ENCODE measurements around the gene METRNL.

The METRNL gene

GRCh38 chr17:83086199-83086880, 6.9 kb downstream of the METRNL start:
- no peak for TF ChIP-seq FOXK2 (IDR thresholded peaks at IDR 0.05)
- no peak for TF ChIP-seq ARNT (IDR thresholded peaks at IDR 0.05)
- no peak for TF ChIP-seq FOXA1 (IDR thresholded peaks at IDR 0.05)
- no peak for TF ChIP-seq L3MBTL2 (conservative IDR thresholded peaks at IDR 0.05)
- TF ChIP-seq SUZ12 (IDR thresholded peaks at IDR 0.05) = no peak
- no peak for TF ChIP-seq LEF1 (IDR thresholded peaks at IDR 0.05; ENCODE audit: borderline replicate concordance)
- TF ChIP-seq SP1 (IDR thresholded peaks at IDR 0.05) = no peak
- no peak for TF ChIP-seq PKNOX1 (IDR thresholded peaks at IDR 0.05)
- no peak for TF ChIP-seq BHLHE40 (IDR thresholded peaks at IDR 0.05; ENCODE audit: borderline replicate concordance)
- no peak for TF ChIP-seq HDGF (IDR thresholded peaks at IDR 0.05; ENCODE audit: borderline replicate concordance)
- no peak for TF ChIP-seq TARDBP (IDR thresholded peaks at IDR 0.05)
- no peak for TF ChIP-seq ZNF384 (IDR thresholded peaks at IDR 0.05)
- TF ChIP-seq CTBP1 (IDR thresholded peaks at IDR 0.05; ENCODE audit: borderline replicate concordance) = no peak
- TF ChIP-seq NFRKB (IDR thresholded peaks at IDR 0.05) = no peak
- TF ChIP-seq ELF4 (IDR thresholded peaks at IDR 0.05) = no peak
- no peak for TF ChIP-seq FOXM1 (IDR thresholded peaks at IDR 0.05; ENCODE audit: borderline replicate concordance)
- CTCF ChIA-PET = no interaction called here
- DNase-seq (ENCODE audit: extremely low spot score) = no peak
- POLR2A ChIA-PET = no interaction called here

- no peak for TF ChIP-seq SP1 (IDR thresholded peaks at IDR 0.05)
- TF ChIP-seq PKNOX1 (IDR thresholded peaks at IDR 0.05) = no peak
- TF ChIP-seq TARDBP (IDR thresholded peaks at IDR 0.05) = no peak
- TF ChIP-seq FOXM1 (IDR thresholded peaks at IDR 0.05; ENCODE audit: borderline replicate concordance) = no peak
- no peak for TF ChIP-seq SUZ12 (IDR thresholded peaks at IDR 0.05)
- TF ChIP-seq NFRKB (IDR thresholded peaks at IDR 0.05) = no peak
- TF ChIP-seq FOXA1 (IDR thresholded peaks at IDR 0.05) = no peak
- TF ChIP-seq LEF1 (IDR thresholded peaks at IDR 0.05; ENCODE audit: borderline replicate concordance) = no peak
- DNase-seq (ENCODE audit: extremely low spot score) = no peak
- CTCF ChIA-PET = no interaction called here
- POLR2A ChIA-PET = no interaction called here
Measured at GRCh38 chr17:83086907-83087787, 7.7 kb downstream of the METRNL start.

- ChIA-PET CTCF (no interaction called here), POLR2A (no interaction called here)
- TF ChIP-seq SP1 (IDR thresholded peaks at IDR 0.05) (no peak), BHLHE40 (IDR thresholded peaks at IDR 0.05; ENCODE audit: borderline replicate concordance) (no peak), SUZ12 (IDR thresholded peaks at IDR 0.05) (no peak)
- no peak for DNase-seq (ENCODE audit: extremely low spot score)
Measured at GRCh38 chr17:83087788-83088360, 8.5 kb downstream of the METRNL start.

- POLR2A ChIA-PET = no interaction called here
Measured at GRCh38 chr17:83088451-83088850, 9.0 kb downstream of the METRNL start.

GRCh38 chr17:83088909-83089308, 9.5 kb downstream of the METRNL start:
- TF ChIP-seq ELF4 (IDR thresholded peaks at IDR 0.05) (no peak), HDGF (IDR thresholded peaks at IDR 0.05; ENCODE audit: borderline replicate concordance) (no peak), CTBP1 (IDR thresholded peaks at IDR 0.05; ENCODE audit: borderline replicate concordance) (no peak), SUZ12 (IDR thresholded peaks at IDR 0.05) (no peak), PKNOX1 (IDR thresholded peaks at IDR 0.05) (no peak), FOXA1 (IDR thresholded peaks at IDR 0.05) (no peak), FOXK2 (IDR thresholded peaks at IDR 0.05) (no peak), L3MBTL2 (conservative IDR thresholded peaks at IDR 0.05) (no peak), ZNF384 (IDR thresholded peaks at IDR 0.05) (no peak), SP1 (IDR thresholded peaks at IDR 0.05) (no peak), NFRKB (IDR thresholded peaks at IDR 0.05) (no peak), LEF1 (IDR thresholded peaks at IDR 0.05; ENCODE audit: borderline replicate concordance) (no peak), FOXM1 (IDR thresholded peaks at IDR 0.05; ENCODE audit: borderline replicate concordance) (no peak), ARNT (IDR thresholded peaks at IDR 0.05) (no peak), TARDBP (IDR thresholded peaks at IDR 0.05) (no peak), BHLHE40 (IDR thresholded peaks at IDR 0.05; ENCODE audit: borderline replicate concordance) (no peak)
- no peak for DNase-seq (ENCODE audit: extremely low spot score)
- ChIA-PET POLR2A (interaction anchor here (0.9 kb wide), 1 partner anchor 10 kb away, joined by 3 read pairs; the partner anchor contains the start of gene METRNL), CTCF (no interaction called here)

More at GRCh38 chr17:83088451-83088850, 9.0 kb downstream of the METRNL start:
- CTCF ChIA-PET = no interaction called here
- TF ChIP-seq LEF1 (IDR thresholded peaks at IDR 0.05; ENCODE audit: borderline replicate concordance) (no peak), NFRKB (IDR thresholded peaks at IDR 0.05) (no peak), FOXA1 (IDR thresholded peaks at IDR 0.05) (no peak), PKNOX1 (IDR thresholded peaks at IDR 0.05) (no peak), HDGF (IDR thresholded peaks at IDR 0.05; ENCODE audit: borderline replicate concordance) (no peak), SP1 (IDR thresholded peaks at IDR 0.05) (no peak), ZNF384 (IDR thresholded peaks at IDR 0.05) (no peak), ELF4 (IDR thresholded peaks at IDR 0.05) (no peak), TARDBP (IDR thresholded peaks at IDR 0.05) (no peak), CTBP1 (IDR thresholded peaks at IDR 0.05; ENCODE audit: borderline replicate concordance) (no peak), BHLHE40 (IDR thresholded peaks at IDR 0.05; ENCODE audit: borderline replicate concordance) (no peak), FOXM1 (IDR thresholded peaks at IDR 0.05; ENCODE audit: borderline replicate concordance) (no peak), FOXK2 (IDR thresholded peaks at IDR 0.05) (no peak)
- no peak for DNase-seq (ENCODE audit: extremely low spot score)
